Activated naive CD4-positive, alpha-beta T cell treated with anti-CD3 and anti-CD28 coated beads for 36 hours (primary cell): ENCODE data around the gene DPP10. TPM values are rescaled to one million over a fixed set of nuclear protein-coding genes. Genes with fewer than 3 reads are reported as not detected.

ENCODE experiments used
- CTCF ChIA-PET: fragments of 350-600 bp; sonication (Branson Sonifier 250); formaldehyde crosslinking; loops from one replicate; lab custom pipeline; 2021; ENCODE audit warnings: antibody characterized with exemption; lab: Charles Lee
- DNase-seq: peaks from one replicate; pipeline ENCODE4 v3.0.0-alpha.2; 2020
- H3K27ac Mint-ChIP-seq: one replicate; pipeline ENCODE4 v1.8.0; 2021; ENCODE audit warnings: mild to moderate bottlenecking, mixed read lengths
- H3K27me3 Mint-ChIP-seq: one replicate; pipeline ENCODE4 v1.8.0; 2021; ENCODE audit warnings: low read depth, mixed read lengths
- H3K36me3 Mint-ChIP-seq: one replicate; pipeline ENCODE4 v1.8.0; 2021; ENCODE audit warnings: low read depth, mixed read lengths
- H3K4me1 Mint-ChIP-seq: one replicate; pipeline ENCODE4 v1.8.0; 2021; ENCODE audit warnings: low read depth, mixed read lengths
- H3K4me3 Mint-ChIP-seq: one replicate; pipeline ENCODE4 v1.8.0; 2021; ENCODE audit warnings: mild to moderate bottlenecking, moderate library complexity, mixed read lengths
- H3K9me3 Mint-ChIP-seq: one replicate; pipeline ENCODE4 v1.8.0; 2021; ENCODE audit warnings: mixed read lengths
- intact Hi-C: fragments of 100-400 bp; cut with micrococcal nuclease; formaldehyde crosslinking; loops from one replicate; pipeline ENCODE4 v1.15.1; 2023
- total RNA-seq, 2 experiments: library from RNA; stranded (reverse); gene quantifications; one replicate each; pipeline ENCODE4 v1.2.3, GENCODE V29; 2021

DPP10 gene
- total RNA-seq, 2 experiments from 2014 or later: not detected

- no peaks in the 10 kb centered on the region for H3K36me3 Mint-ChIP-seq
- no peak overlapping the region for H3K27ac Mint-ChIP-seq
Observed at GRCh38 chr2:114550895-114551793, 108.7 kb downstream of the DPP10 start.

GRCh38 chr2:114553027-114553426 lies 110.6 kb downstream of the DPP10 start:
- intact Hi-C loops: no loop called here
- no peak for DNase-seq
- H3K27ac Mint-ChIP-seq: no peak overlapping the region
- H3K36me3 Mint-ChIP-seq: no peaks in the 10 kb centered on the region
- no peaks in the 10 kb centered on the region for H3K9me3 Mint-ChIP-seq
- H3K27me3 Mint-ChIP-seq: peaks cover 8% of the 10 kb centered on the region
- no peak overlapping the region for H3K4me3 Mint-ChIP-seq
- CTCF ChIA-PET: interaction anchor here (0.7 kb wide), 1 partner anchor 98 kb away, joined by 3 read pairs; no protein-coding TSS in a partner anchor
- no peaks in the 10 kb centered on the region for H3K4me1 Mint-ChIP-seq

More at GRCh38 chr2:114550895-114551793, 108.7 kb downstream of the DPP10 start:
- peaks cover 6% of the 10 kb centered on the region for H3K27me3 Mint-ChIP-seq
- H3K4me1 Mint-ChIP-seq: no peaks in the 10 kb centered on the region
- CTCF ChIA-PET: interaction anchor here (0.6 to 1.3 kb wide), 4 partner anchors 9 to 358 kb away, joined by 3 to 4 read pairs (median 3); no protein-coding TSS in a partner anchor
- DNase-seq: peak; percentile 50
- H3K4me3 Mint-ChIP-seq: no peak overlapping the region
- intact Hi-C loops: no loop called here
- no peaks in the 10 kb centered on the region for H3K9me3 Mint-ChIP-seq

- Mint-ChIP-seq H3K27me3 (peaks cover 6% of the 10 kb centered on the region), H3K36me3 (no peaks in the 10 kb centered on the region), H3K27ac (no peak overlapping the region), H3K4me3 (no peak overlapping the region), H3K4me1 (no peaks in the 10 kb centered on the region), H3K9me3 (no peaks in the 10 kb centered on the region)
- DNase-seq: no peak
- intact Hi-C loops: no loop called here
- CTCF ChIA-PET: interaction anchor here (0.7 kb wide), 1 partner anchor 576 kb away, joined by 3 read pairs; no protein-coding TSS in a partner anchor
Observed at GRCh38 chr2:114569166-114569565, 126.7 kb downstream of the DPP10 start.

- CTCF ChIA-PET: no interaction called here
- no peak overlapping the region for H3K4me3 Mint-ChIP-seq
- H3K4me1 Mint-ChIP-seq: no peaks in the 10 kb centered on the region
- H3K27me3 Mint-ChIP-seq: peaks cover 8% of the 10 kb centered on the region
- no peaks in the 10 kb centered on the region for H3K36me3 Mint-ChIP-seq
- DNase-seq: no peak
- no peak overlapping the region for H3K27ac Mint-ChIP-seq
- H3K9me3 Mint-ChIP-seq: no peaks in the 10 kb centered on the region
- intact Hi-C loops: no loop called here
Observed at GRCh38 chr2:114577657-114578056, 135.2 kb downstream of the DPP10 start.

GRCh38 chr2:114579542-114579941 lies 137.1 kb downstream of the DPP10 start:
- no peaks in the 10 kb centered on the region for H3K36me3 Mint-ChIP-seq
- intact Hi-C loops: no loop called here
- H3K27ac Mint-ChIP-seq: no peak overlapping the region
- DNase-seq: no peak
- CTCF ChIA-PET: no interaction called here
- H3K4me1 Mint-ChIP-seq: no peaks in the 10 kb centered on the region
- H3K9me3 Mint-ChIP-seq: no peaks in the 10 kb centered on the region
- H3K4me3 Mint-ChIP-seq: no peak overlapping the region
- peaks cover 3% of the 10 kb centered on the region for H3K27me3 Mint-ChIP-seq

GRCh38 chr2:114580691-114581090 lies 138.2 kb downstream of the DPP10 start:
- Mint-ChIP-seq H3K36me3 (no peaks in the 10 kb centered on the region), H3K27me3 (peaks cover 2% of the 10 kb centered on the region), H3K4me1 (no peaks in the 10 kb centered on the region), H3K4me3 (no peak overlapping the region), H3K27ac (no peak overlapping the region), H3K9me3 (no peaks in the 10 kb centered on the region)
- intact Hi-C loops: no loop called here
- CTCF ChIA-PET: interaction anchor here (0.7 kb wide), 1 partner anchor 11 kb away, joined by 5 read pairs; no protein-coding TSS in a partner anchor
- DNase-seq: no peak

GRCh38 chr2:114598329-114598728 lies 155.9 kb downstream of the DPP10 start:
- no peaks in the 10 kb centered on the region for H3K36me3 Mint-ChIP-seq
- H3K9me3 Mint-ChIP-seq: no peaks in the 10 kb centered on the region
- DNase-seq: no peak
- no peaks in the 10 kb centered on the region for H3K4me1 Mint-ChIP-seq
- no peak overlapping the region for H3K4me3 Mint-ChIP-seq
- peaks cover 3% of the 10 kb centered on the region for H3K27me3 Mint-ChIP-seq
- CTCF ChIA-PET: no interaction called here
- intact Hi-C loops: no loop called here
- H3K27ac Mint-ChIP-seq: no peak overlapping the region

- Mint-ChIP-seq H3K27me3 (peaks cover 12% of the 10 kb centered on the region), H3K9me3 (no peaks in the 10 kb centered on the region), H3K4me1 (no peaks in the 10 kb centered on the region), H3K36me3 (no peaks in the 10 kb centered on the region), H3K27ac (no peak overlapping the region), H3K4me3 (no peak overlapping the region)
- intact Hi-C loops: no loop called here
- no peak for DNase-seq
- CTCF ChIA-PET: no interaction called here
Observed at GRCh38 chr2:114609203-114609602, 166.8 kb downstream of the DPP10 start.

GRCh38 chr2:114609801-114610200 lies 167.4 kb downstream of the DPP10 start:
- no peaks in the 10 kb centered on the region for H3K9me3 Mint-ChIP-seq
- no peak for DNase-seq
- no peaks in the 10 kb centered on the region for H3K4me1 Mint-ChIP-seq
- CTCF ChIA-PET: no interaction called here
- H3K27ac Mint-ChIP-seq: no peak overlapping the region
- no peak overlapping the region for H3K4me3 Mint-ChIP-seq
- intact Hi-C loops: no loop called here
- no peaks in the 10 kb centered on the region for H3K36me3 Mint-ChIP-seq
- peaks cover 10% of the 10 kb centered on the region for H3K27me3 Mint-ChIP-seq

GRCh38 chr2:114610677-114611076 lies 168.2 kb downstream of the DPP10 start:
- Mint-ChIP-seq H3K27me3 (peaks cover 10% of the 10 kb centered on the region), H3K4me1 (no peaks in the 10 kb centered on the region), H3K9me3 (no peaks in the 10 kb centered on the region), H3K27ac (no peak overlapping the region), H3K36me3 (no peaks in the 10 kb centered on the region), H3K4me3 (no peak overlapping the region)
- no peak for DNase-seq
- CTCF ChIA-PET: no interaction called here
- intact Hi-C loops: no loop called here

- Mint-ChIP-seq H3K27ac (no peak overlapping the region), H3K4me1 (no peaks in the 10 kb centered on the region), H3K27me3 (peaks cover 7% of the 10 kb centered on the region), H3K4me3 (no peak overlapping the region), H3K36me3 (no peaks in the 10 kb centered on the region), H3K9me3 (no peaks in the 10 kb centered on the region)
- no peak for DNase-seq
- CTCF ChIA-PET: no interaction called here
- intact Hi-C loops: no loop called here
Observed at GRCh38 chr2:114614592-114614991, 172.2 kb downstream of the DPP10 start.

GRCh38 chr2:114628481-114628880 lies 186.0 kb downstream of the DPP10 start:
- H3K27me3 Mint-ChIP-seq: no peaks in the 10 kb centered on the region
- DNase-seq: no peak
- H3K4me1 Mint-ChIP-seq: no peaks in the 10 kb centered on the region
- no peak overlapping the region for H3K27ac Mint-ChIP-seq
- no peak overlapping the region for H3K4me3 Mint-ChIP-seq
- CTCF ChIA-PET: no interaction called here
- no peaks in the 10 kb centered on the region for H3K36me3 Mint-ChIP-seq
- H3K9me3 Mint-ChIP-seq: no peaks in the 10 kb centered on the region
- intact Hi-C loops: no loop called here

GRCh38 chr2:114631146-114631545 lies 188.7 kb downstream of the DPP10 start:
- no peaks in the 10 kb centered on the region for H3K9me3 Mint-ChIP-seq
- H3K4me1 Mint-ChIP-seq: no peaks in the 10 kb centered on the region
- H3K36me3 Mint-ChIP-seq: no peaks in the 10 kb centered on the region
- no peak overlapping the region for H3K4me3 Mint-ChIP-seq
- CTCF ChIA-PET: no interaction called here
- H3K27me3 Mint-ChIP-seq: no peaks in the 10 kb centered on the region
- intact Hi-C loops: no loop called here
- DNase-seq: no peak
- no peak overlapping the region for H3K27ac Mint-ChIP-seq
